Endodermal cell (in vitro differentiated cells): ENCODE measurements around the gene GCSAM. TPM values are rescaled to one million over a fixed set of nuclear protein-coding genes. Genes with fewer than 3 reads are reported as not detected.

Experiments
- microRNA-seq: library from miRNA; unstranded; fragments of <30 nt; microRNA quantifications from one replicate; pipeline ENCODE4 v1.2.0, GENCODE V29; 2020; ENCODE audit warnings: borderline microRNAs expressed
- total RNA-seq, 2 donors: library from RNA; stranded (reverse); fragmentation: NEBNext Ultra II Directional in 1 of 2; extraction: Animal tissue kit (Norgen Biotek cat#: 25700) in 1 of 2; gene quantifications; 2 replicates in 1 of 2; 3 replicates in 1 of 2; pipeline ENCODE4 v1.2.1, GENCODE V29; 2021

GCSAM gene
- total RNA-seq, 2 donors from 2014 or later = not detected

Small RNA genes within 50 kb of the gene (microRNA-seq; reads per million reads assigned to microRNA genes)
- gene MIR567 = not detected

Other genes starting within 250 kb of the GCSAM start
- gene ABHD10, start 154.2 kb downstream of the GCSAM start, total RNA-seq = 10 to 100 TPM; 27.9 to 38.1 TPM
- gene TAGLN3, start 134.3 kb downstream of the GCSAM start, total RNA-seq = 1 to 10 TPM; 1.4 to 3.7 TPM
- not detected for gene TMPRSS7, start 98.5 kb downstream of the GCSAM start, total RNA-seq
- 1 to 10 TPM; 5.2 to 6.7 TPM for gene C3orf52, start 46.9 kb downstream of the GCSAM start, total RNA-seq
- under 1 TPM; 0.24 to 0.66 TPM for gene SLC9C1, start 161.0 kb upstream of the GCSAM start, total RNA-seq
- gene CD200, start 199.9 kb upstream of the GCSAM start, total RNA-seq = 10 to 100 TPM; 49.2 to 58.6 TPM